OCI-LY3 (cell line): Measurements from ENCODE around the gene CTAGE1.

Experiments used
- CTCF ChIP-seq: fragments of 200-600, 300-600 bp; sonication (generic); IDR thresholded peaks from 2 replicates; pipeline ENCODE4 v1.5.1; 2014; ENCODE audit warnings: antibody characterized with exemption, low read length, low read depth
- EZH2phosphoT487 ChIP-seq: fragments of 200-600 bp; shearing (Covaris generic); IDR thresholded peaks from 2 replicates; pipeline ENCODE4 v1.6.1; 2018; ENCODE audit warnings: antibody characterized with exemption, mixed run types, low read depth

GRCh38 chr18:22399949-22400348, 17.8 kb downstream of the CTAGE1 start:
- no peak for TF ChIP-seq CTCF
- no peak for TF ChIP-seq EZH2phosphoT487
